GM18507 (cell line): ENCODE data around the gene ATXN7L1.

Source experiments
- DNase-seq: peaks from one replicate; pipeline ENCODE4 v3.0.0; 2011; ENCODE audit warnings: low read depth; ENCODE audit not compliant: insufficient read length; ENCODE audit errors: extremely low spot score
- FAIRE-seq: peaks from 2 replicates; lab custom pipeline; 2011; peaks lifted over from hg19 to GRCh38; lab: Jason Lieb, UNC

The ATXN7L1 gene

GRCh38 chr7:105876091-105876963, at the start of gene ATXN7L1:
TSS of gene ATXN7L1 (minus strand) at chr7:105876599. CDS start at chr7:105876558, 41 bp downstream.
- FAIRE-seq (no peak), DNase-seq (peak; percentile 58)

DNA sequence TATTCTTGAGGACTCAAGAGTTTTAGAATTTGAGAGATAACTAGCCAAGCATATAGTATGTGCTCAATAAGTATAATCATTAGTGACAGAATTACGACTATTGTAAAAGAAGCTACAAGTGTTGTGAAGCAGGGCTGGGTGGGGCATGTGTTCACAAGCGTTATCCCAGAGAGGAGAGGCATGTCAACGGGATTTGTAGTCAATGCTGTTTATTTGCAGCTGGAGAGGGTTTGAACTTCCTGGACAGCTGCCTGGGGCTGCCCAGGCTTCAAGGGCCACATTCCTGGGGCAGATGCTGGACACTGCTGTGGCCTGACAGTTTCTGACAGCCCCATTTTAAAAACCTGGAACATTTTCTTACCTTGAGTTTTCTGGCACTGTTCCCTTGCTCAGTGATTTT, 49.7 kb upstream of the ATXN7L1 start:
- DNase-seq (no peak), FAIRE-seq (no peak)

- DNase-seq = no peak
- FAIRE-seq = no peak
These were observed 48.5 kb upstream of the ATXN7L1 start for GRCh38 chr7:105924945-105925344.

- DNase-seq = no peak
- no peak for FAIRE-seq
These were observed 44.4 kb upstream of the ATXN7L1 start for GRCh38 chr7:105920766-105921165.

DNA sequence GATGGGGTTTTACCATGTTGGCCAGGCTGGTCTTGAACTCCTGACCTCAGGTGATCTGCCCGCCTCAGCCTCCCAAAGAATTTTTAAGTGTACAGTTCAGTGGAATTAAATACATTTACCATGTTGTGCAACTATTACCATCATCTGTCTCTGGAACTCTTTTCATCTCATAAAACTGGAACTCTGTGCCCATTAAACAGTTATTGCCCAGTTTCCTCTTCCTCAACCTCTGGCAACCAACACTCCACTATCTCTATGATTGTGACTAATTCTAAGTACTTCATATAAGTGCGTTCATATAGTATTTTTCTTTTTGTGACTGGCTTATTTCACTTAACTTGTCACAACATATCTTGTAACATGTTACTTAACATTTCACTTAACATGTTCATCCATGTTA, 41.3 kb upstream of the ATXN7L1 start:
- DNase-seq = no peak
- no peak for FAIRE-seq

DNA sequence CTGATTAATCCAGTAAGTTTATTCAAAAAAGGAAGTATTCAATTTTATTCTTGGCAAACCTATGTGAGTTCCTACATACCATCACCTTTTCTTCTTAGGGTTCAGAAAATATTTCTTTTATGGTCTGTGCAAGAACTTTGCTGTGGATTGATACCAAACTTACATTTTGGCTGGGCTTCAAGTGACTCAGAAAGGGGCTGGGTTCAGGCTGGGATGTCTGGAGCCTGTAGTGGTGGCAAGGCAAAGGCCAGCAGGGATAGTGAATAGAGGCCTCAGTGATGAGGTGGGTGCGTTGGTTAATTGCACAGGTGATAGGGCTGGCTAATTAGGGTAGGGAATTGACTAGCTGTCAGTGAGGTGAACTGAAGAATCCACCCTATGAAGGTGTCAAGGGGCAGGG, 40.2 kb upstream of the ATXN7L1 start:
- DNase-seq = no peak
- no peak for FAIRE-seq

DNA sequence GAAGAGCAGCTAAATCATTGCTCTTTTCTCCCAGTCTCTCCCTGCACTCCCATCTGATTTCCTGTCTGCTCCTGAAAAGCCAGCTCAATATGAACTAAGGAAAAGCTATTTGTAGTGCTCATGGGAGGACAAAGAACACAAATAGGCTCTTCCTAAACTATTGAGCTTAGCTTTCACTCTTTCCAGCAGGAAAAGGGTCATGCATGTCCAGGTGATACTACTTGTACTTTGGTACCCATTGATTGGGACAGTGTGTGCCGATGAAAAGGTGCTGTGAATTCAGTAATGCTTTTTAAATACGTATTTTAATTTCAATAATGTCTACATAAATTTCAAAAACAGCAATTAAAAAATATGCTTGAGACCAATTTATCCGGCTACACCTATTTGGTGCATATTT, 37.5 kb upstream of the ATXN7L1 start:
- DNase-seq = no peak
- no peak for FAIRE-seq

DNA sequence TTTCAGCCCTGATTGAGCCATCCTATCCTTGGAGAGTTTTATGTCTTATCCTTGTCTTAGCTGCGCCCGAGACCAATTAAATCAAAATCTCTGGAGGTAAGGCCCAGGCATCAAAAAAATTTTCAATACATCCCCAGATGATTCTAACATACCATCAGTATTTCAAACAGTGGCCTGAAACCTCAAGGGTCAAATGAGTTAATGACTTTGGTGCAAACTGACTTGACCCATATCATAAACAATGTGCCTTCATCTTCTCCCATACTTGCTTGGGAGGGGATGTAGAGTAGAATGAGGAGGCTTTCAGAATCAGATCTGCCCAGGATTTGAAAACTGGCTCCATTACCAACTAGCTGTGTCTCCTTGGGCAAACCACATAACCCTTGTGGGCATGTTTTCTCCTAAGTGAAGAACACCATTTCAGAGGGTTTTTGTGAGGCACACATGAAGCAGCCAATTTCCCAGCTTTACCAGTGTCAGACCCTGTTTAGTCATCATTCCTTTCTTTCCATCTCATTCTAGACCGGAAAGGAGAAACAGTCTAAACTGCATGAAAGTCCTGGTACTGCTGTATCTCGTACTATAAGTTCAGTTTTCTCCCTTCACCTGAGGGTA, 35.7 kb upstream of the ATXN7L1 start:
- no peak for FAIRE-seq
- no peak for DNase-seq

DNA sequence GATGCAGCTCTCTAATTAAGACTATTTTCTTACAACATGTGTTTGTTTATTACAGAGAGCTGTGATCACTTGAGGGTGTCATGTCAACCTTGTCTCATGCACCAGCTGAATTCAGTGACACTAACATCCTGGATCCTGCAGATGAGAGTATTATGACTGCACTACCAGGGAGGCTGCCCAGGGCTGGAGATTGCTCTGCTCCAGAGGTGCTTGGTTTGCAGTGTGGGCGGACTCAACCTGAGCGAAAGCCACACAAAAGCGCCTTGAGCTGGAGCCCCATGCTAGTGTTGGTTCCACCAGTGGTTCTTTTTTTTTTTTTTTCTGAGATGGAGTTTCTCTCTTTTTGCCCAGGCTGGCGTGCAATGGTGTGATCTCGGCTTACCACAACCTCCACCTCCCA, 33.8 kb upstream of the ATXN7L1 start:
- DNase-seq = no peak
- no peak for FAIRE-seq

DNA sequence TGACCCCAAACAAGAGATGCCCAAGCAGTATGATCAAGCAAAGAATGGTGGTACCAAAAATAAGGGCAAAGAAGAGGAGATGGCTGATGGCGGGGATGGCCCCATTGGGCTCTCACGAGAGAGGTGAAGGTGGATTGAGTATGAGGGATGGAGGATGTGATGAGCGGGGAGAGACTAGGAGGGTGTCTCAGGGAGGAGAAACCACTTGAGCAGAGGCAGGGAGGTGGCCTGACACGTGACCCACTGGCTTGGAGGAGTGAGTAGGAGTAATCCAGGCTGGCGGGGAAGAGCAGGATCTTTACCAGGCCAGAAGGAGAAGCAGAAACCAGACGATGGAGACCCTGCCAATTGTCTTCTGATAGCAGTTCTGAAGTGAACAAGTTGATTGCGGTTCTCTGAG, 33.3 kb upstream of the ATXN7L1 start:
- no peak for DNase-seq
- FAIRE-seq = no peak

GRCh38 chr7:105907129-105907846, 30.9 kb upstream of the ATXN7L1 start:
- FAIRE-seq (no peak), DNase-seq (no peak)

DNA sequence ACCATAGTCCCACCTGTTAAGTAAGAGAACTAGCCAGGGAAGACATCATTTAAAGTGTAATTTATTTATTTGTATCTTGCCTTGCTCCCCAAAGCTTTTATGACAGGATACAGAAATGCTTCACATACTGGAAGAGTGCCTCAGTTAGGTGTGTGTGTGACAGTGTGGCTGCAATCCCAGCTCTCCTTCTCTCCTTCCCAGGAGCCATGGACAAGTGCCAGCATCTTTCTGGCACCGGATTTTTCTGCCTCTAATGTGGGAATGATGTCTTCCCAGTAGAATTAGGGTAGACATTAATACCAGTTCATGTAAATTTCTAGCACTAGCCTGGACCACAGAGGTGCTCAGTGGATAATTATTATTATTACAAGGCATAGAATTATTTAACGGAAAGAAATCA, 30.3 kb upstream of the ATXN7L1 start:
- FAIRE-seq (no peak), DNase-seq (no peak)

GRCh38 chr7:105905910-105906568, 29.6 kb upstream of the ATXN7L1 start:
- FAIRE-seq = no peak
- DNase-seq = no peak

GRCh38 chr7:105905209-105905909, 29.0 kb upstream of the ATXN7L1 start:
- DNase-seq (no peak), FAIRE-seq (no peak)

GRCh38 chr7:105904064-105904463, 27.7 kb upstream of the ATXN7L1 start:
- no peak for DNase-seq
- FAIRE-seq = no peak

GRCh38 chr7:105902325-105902911, 26.0 kb upstream of the ATXN7L1 start:
- FAIRE-seq = no peak
- DNase-seq = no peak

DNA sequence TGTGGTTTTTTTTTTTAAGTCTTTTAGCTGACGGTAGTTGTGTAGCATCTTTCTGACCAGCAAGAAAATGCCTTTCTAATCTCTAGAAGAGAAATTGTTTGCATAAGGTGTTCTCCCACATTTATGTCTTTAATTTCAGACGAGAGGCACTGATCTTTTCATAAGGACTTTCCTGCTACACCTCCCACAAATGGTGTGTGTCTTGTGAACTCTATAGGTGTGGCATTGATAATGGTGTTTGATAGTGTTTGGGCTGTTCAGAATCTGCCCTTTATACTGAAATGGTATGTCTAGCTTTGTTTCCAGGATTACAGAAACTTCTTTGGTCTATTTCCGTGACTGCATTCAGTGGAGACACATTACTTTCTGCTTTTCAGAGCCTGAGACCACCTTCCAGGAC, 21.6 kb upstream of the ATXN7L1 start:
- DNase-seq (no peak), FAIRE-seq (no peak)

GRCh38 chr7:105896407-105896911, 20.1 kb upstream of the ATXN7L1 start:
- no peak for FAIRE-seq

DNA sequence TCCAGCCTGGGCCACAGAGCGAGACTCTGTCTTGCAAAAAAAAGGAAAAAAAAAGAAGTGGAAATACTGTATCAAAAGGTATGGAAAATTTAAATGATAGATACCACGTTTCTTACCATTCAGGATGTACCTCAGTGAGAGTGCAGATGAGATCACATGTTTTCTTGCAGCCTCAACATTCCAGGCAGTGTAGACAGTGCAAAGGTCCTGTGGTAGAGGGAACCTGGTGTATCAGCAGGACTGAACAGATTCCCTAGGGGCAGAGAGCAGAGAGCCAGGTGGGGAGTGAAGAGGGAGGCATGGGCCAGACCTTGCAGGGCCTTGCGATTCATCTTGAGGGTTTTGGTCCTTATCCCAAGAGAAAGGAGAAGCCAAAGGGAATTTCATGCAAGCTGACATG, 17.7 kb upstream of the ATXN7L1 start:
- no peak for FAIRE-seq
- no peak for DNase-seq

More at GRCh38 chr7:105896407-105896911, 20.1 kb upstream of the ATXN7L1 start:
- DNase-seq = no peak
